ENCODE data around the gene TMED1. TPM values are rescaled to one million over a fixed set of nuclear protein-coding genes. Genes with fewer than 3 reads are reported as not detected.
A peak's percentile ranks its signal among the peaks of the same experiment; 100 is the strongest.

TMED1 gene
- total and polyA plus RNA-seq, 9 of the 15 experiments (the other 6 are each of a cell fraction or from before 2014, with no cell fraction given): 0.86 to 30.2 (median 23.5) TPM

- TF ChIP-seq ZNF134 (CRISPR knock-in tag; conservative IDR thresholded peaks at IDR 0.05) (no peak), OTX1 (CRISPR knock-in tag; IDR thresholded peaks at IDR 0.05) (peak; percentile 31; the same call in 1 of the 2 replicates), RFX5 (IDR thresholded peaks at IDR 0.05; ENCODE audit: low read depth, low read length) (no peak), PHF8 (IDR thresholded peaks at IDR 0.05; ENCODE audit: borderline replicate concordance, low read length) (peak; percentile 34; the same call in 1 of the 2 replicates), CEBPB (tag; IDR thresholded peaks at IDR 0.05) (no peak), REST (IDR thresholded peaks at IDR 0.05; ENCODE audit: borderline replicate concordance) (peak; percentile 50; the same call in 1 of the 2 replicates), REST (CRISPR knock-in tag; IDR thresholded peaks at IDR 0.05; ENCODE audit: low read depth) (no peak), XRCC3 (IDR thresholded peaks at IDR 0.05) (no peak), KLF6 (CRISPR knock-in tag; IDR thresholded peaks at IDR 0.05; ENCODE audit: borderline replicate concordance) (no peak), MEF2D (tag; conservative IDR thresholded peaks at IDR 0.05; ENCODE audit: low read depth) (no peak), MEIS2 (IDR thresholded peaks at IDR 0.05; ENCODE audit: partially characterized antibody) (no peak), MAFG (tag; conservative IDR thresholded peaks at IDR 0.05) (no peak), POLR3A (IDR thresholded peaks at IDR 0.05; ENCODE audit: borderline replicate concordance, extremely low read depth, insufficient read depth, insufficient read length) (no peak), MITF (IDR thresholded peaks at IDR 0.05) (no peak), ESRRB (CRISPR knock-in tag; IDR thresholded peaks at IDR 0.05; ENCODE audit: borderline replicate concordance) (no peak), MTA2 (IDR thresholded peaks at IDR 0.05; ENCODE audit: low read depth) (no peak), GATA2 (CRISPR knock-in tag; IDR thresholded peaks at IDR 0.05) (no peak), GATAD2A (IDR thresholded peaks at IDR 0.05) (0 out of 2 replicates have a peak, but pooled peaks have one; percentile 33), TGIF2 (CRISPR knock-in tag; IDR thresholded peaks at IDR 0.05) (no peak), RBM25 (IDR thresholded peaks at IDR 0.05; ENCODE audit: low read depth, low read length, severe bottlenecking) (no peak), ZNF511 (CRISPR knock-in tag; IDR thresholded peaks at IDR 0.05) (no peak), TCF7L2 (IDR thresholded peaks at IDR 0.05; ENCODE audit: low read depth, low read length) (no peak)
These were observed 28.5 kb upstream of the TMED1 start (continued) for GRCh38 chr19:10864538-10864899.

Data from K562 (cell line).